GM21737 (cell line): ENCODE results near the gene SLC40A1.

Experiments used
- ATAC-seq: cut with Tn5 transposase; IDR thresholded peaks from one replicate; pipeline ENCODE4 v1.9.1; 2021; ENCODE audit warnings: mild to moderate bottlenecking, moderate library complexity; ENCODE audit not compliant: unreplicated experiment

SLC40A1 gene

GRCh38 chr2:189543367-189543766 lies 37.2 kb downstream of the SLC40A1 start:
- no peak for ATAC-seq

GRCh38 chr2:189542145-189542882 lies 38.3 kb downstream of the SLC40A1 start:
- ATAC-seq = no peak

- ATAC-seq = no peak
Measured at GRCh38 chr2:189541591-189541990, 39.0 kb downstream of the SLC40A1 start.

- ATAC-seq = no peak
Measured at GRCh38 chr2:189540551-189540950, 40.0 kb downstream of the SLC40A1 start.

GRCh38 chr2:189538402-189538801 lies 42.2 kb downstream of the SLC40A1 start:
- ATAC-seq = no peak

- ATAC-seq = no peak
Measured at GRCh38 chr2:189536830-189537229, 43.8 kb downstream of the SLC40A1 start.

GRCh38 chr2:189534854-189535832 lies 45.4 kb downstream of the SLC40A1 start:
- ATAC-seq = no peak

GRCh38 chr2:189533288-189534035 lies 47.1 kb downstream of the SLC40A1 start:
- ATAC-seq = no peak

GRCh38 chr2:189530965-189531637 lies 49.5 kb downstream of the SLC40A1 start:
- no peak for ATAC-seq

- no peak for ATAC-seq
Measured at GRCh38 chr2:189528617-189529016, 52.0 kb downstream of the SLC40A1 start.

GRCh38 chr2:189527812-189528592 lies 52.6 kb downstream of the SLC40A1 start:
- ATAC-seq = no peak

GRCh38 chr2:189527041-189527750 lies 53.4 kb downstream of the SLC40A1 start:
- ATAC-seq = no peak

GRCh38 chr2:189526241-189526640 lies 54.3 kb downstream of the SLC40A1 start:
- no peak for ATAC-seq

- no peak for ATAC-seq
Measured at GRCh38 chr2:189524746-189525145, 55.8 kb downstream of the SLC40A1 start.

GRCh38 chr2:189522435-189523151 lies 58.0 kb downstream of the SLC40A1 start:
- no peak for ATAC-seq

- ATAC-seq = no peak
Measured at GRCh38 chr2:189521699-189522434, 58.7 kb downstream of the SLC40A1 start.

GRCh38 chr2:189519631-189520387 lies 60.8 kb downstream of the SLC40A1 start:
- no peak for ATAC-seq
